GM23248 (cell line): ENCODE measurements around the gene CDC42EP4.

Experiments used
- EZH2 ChIP-seq: fragments of 200-600 bp; sonication (generic); IDR thresholded peaks from 2 replicates; pipeline ENCODE4 v1.6.1; 2018; ENCODE audit warnings: antibody characterized with exemption, mild to moderate bottlenecking; ENCODE audit not compliant: insufficient read depth, poor library complexity, severe bottlenecking
- EZH2phosphoT487 ChIP-seq: fragments of 200-600 bp; sonication (generic); IDR thresholded peaks from 2 replicates; pipeline ENCODE4 v1.6.1; 2018; ENCODE audit warnings: antibody characterized with exemption, moderate library complexity, mild to moderate bottlenecking, low read depth; ENCODE audit not compliant: insufficient read depth

- TF ChIP-seq EZH2phosphoT487, result no peak
- TF ChIP-seq EZH2, result no peak
These were observed 13.7 kb upstream of the CDC42EP4 start for GRCh38 chr17:73325527-73325842.
